HG02885 (cell line): ENCODE data around the gene RRBP1.

Source experiments
- ATAC-seq: cut with Tn5 transposase; IDR thresholded peaks from one replicate; pipeline ENCODE4 v1.9.1; 2021; ENCODE audit warnings: mild to moderate bottlenecking; ENCODE audit not compliant: unreplicated experiment, poor library complexity

Gene RRBP1

DNA sequence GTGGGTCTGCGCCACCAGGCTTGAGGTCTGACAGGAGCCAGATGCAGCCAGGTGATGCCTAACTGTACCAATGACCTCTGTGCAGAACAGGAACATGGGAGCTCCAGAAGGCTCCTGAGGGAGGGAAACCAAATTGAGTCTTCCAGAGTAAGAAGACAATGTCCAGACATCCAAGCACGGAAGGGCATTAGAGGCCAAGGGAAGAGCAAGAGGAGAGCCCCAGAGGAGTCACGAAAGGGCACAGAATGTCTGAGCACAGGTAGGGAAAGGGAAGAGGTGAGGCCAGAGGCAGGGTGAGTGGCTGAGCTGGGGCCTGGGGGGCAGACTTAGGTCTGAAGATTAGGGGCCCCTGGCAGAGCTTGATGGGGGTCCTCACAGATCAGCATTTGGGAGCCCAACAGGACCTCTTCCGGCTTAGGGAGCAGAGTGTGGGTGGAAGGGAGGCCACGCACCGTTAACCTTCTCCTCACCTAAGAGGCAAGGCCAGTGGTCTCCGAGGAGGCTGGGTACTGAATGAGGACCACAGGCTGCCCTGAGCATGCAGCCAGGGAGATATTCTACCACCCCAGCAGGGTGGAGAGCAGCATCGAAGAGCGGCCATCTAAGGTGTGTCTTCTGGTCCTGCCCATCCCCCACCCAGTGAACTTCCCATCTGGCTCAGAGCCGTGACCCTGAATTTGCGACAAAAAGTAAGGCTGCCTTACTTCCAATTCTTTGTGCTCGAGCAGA is 41.7 kb downstream of the RRBP1 start:
- ATAC-seq: no peak

DNA sequence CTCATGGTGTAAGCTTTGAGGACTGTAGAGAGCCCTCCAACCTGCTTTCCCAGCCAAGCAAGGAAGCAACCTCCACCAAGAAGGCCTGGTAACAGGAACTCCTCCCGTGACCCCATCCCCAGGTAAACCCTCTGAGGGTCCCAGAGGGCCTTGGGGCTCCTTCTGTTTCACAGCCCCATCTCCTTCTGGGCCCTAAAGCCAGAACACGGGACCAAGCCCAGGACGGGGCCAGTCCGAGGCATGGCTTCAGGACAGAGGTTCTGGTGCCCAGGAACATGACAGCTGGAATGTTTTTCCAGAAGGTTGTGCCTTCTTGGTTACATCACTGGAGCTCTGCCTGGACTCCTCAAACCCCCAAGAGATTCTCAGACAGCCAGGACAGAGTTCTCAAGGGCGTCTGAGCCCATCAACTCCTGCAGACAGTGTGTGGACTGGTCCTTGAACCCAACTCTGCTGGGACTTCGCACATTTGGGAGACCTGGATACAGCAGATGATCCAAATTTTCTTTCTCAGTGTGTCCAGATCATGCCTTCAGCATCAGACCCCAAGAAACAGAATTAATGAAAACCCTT is 43.1 kb downstream of the RRBP1 start:
- ATAC-seq: no peak

DNA sequence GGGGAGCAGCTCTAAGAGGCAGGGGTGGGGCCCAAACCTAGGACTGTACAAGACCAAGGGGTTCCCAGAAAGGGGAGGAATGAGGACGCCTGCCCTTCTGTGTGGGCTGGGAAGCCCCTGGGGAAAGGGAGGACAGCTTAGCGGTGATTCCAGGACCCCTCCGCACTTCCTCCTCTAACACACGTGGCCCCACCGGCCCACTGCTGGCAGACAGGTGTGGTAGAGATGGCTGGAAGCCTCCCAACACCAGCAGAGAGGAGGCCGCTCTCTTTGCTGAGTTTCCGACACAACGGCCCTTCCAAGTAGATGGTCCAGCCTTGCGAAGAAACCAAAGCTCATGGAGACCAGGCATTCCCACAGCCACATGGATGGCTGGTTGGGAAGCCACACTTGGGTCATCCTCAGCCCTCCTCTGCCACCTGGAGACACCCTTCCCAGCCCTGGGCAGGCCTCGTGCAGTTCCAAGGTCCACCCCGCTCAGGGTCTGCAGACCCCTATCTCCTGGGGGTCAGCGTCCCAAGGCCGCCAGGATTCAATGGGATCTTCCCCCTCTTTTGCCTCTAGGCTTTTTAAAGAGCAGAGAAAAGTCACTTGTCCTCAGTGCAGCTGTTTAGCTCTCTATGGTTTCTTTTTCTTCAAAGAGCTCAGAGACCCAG is 43.9 kb downstream of the RRBP1 start:
- ATAC-seq: no peak

GRCh38 chr20:17637413-17637780 is 44.6 kb downstream of the RRBP1 start:
- no peak for ATAC-seq

DNA sequence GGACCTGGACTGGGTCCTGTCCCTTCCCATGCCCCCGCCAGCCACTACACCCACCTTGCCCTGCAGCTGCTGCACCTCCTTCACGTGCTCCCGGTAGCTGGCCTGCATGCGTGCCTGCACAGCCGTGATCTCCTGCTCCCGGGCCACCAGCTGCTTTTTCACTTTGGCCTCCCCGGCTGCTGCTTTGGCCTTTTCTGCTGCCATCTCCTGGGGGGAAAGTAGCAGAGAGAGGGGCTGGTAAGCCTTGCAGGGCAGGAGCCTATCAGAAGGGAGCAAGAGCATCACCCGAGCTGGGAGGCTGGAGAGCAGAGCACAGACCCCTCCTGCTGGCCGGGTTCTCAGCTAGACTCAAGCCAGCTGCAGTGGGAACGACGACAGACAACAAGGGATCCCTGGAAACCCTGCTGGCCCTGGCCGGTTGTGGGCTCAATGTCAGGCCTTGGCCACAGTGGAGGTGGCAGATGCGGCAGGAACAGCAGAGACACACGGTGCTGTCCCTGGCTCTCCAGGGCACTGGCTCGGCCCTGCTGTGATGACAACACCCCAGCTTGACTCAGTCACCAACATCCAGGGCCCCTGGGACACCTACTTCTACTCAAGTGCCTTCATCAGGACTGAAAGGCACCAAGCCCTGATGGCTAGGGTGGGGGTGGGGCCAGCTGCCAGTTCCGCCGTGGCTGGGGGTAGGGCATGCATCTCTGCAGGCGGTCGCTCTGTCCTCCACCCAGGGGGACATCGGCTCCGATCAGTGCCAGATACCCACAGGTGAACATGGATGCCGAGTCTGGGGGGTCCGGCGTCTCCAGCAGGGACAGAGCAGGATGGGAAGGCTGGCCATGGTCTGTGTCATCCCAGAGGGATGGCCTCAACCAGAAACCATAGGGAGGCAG is 45.3 kb downstream of the RRBP1 start:
- no peak for ATAC-seq

- no peak for ATAC-seq
Measured at GRCh38 chr20:17635332-17636244, 46.5 kb downstream of the RRBP1 start.

DNA sequence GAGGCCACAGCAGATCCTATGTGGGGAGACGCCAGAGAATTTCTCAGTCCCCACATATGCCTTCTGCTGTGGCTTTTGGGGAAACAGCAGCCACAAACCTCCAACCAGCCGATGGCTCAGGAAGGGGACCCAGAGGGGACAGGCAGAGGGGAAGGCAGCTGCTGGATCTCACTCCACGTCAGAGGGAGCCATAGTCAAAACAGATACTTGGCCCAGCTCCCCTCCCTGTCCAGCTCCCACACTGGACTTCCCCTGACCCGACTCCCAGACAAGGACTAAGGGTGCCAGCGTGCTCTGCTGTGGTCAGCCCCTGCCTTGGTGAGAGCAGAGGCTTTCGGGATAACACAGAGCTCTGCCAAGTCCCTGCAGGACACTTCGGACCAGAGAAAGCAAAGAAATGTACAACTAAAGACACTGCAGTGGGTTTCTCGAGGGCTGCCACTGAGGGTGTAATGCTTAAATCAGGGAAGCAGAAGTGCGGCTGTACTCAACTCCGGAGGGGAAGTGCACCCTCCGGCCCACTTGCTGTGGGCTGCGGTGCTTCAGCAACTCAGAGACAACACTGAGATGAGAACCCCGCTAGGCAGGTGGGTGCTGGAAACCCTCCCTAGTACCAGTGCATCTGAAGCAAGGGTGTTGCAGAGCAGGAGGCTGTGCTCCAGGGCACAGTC is 47.2 kb downstream of the RRBP1 start:
- ATAC-seq: no peak

DNA sequence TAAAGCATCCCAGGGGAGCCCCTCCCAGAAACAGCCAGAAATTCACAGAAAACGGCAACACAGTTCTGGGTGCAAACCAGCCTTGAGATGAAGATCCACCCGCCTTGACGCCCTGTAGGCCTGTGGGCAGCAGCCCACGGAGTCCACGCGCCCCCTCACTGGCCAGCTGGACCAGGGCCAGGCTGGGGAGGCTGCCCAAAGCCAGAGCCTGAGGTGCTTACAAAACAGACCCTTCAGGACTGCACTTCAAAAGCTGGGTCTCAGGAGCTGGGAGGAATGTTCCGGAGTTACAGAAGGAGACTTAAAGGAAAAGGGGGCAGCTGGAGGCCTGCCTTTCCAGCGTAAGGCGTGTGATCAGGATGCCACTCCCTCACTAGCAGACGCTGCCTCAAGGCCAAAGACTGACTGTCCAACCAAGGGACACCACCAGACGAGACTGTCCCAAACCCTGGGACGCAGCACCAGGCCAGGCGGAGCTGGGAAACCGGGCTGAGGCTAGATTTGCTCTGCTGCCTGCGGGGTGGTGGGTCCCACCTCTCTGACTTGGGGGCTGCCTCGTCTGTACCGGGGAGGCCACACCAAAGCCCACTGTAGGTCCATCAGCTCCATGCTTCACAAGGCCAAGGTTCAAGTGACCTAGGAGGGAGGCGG is 48.1 kb downstream of the RRBP1 start:
- ATAC-seq: no peak

DNA sequence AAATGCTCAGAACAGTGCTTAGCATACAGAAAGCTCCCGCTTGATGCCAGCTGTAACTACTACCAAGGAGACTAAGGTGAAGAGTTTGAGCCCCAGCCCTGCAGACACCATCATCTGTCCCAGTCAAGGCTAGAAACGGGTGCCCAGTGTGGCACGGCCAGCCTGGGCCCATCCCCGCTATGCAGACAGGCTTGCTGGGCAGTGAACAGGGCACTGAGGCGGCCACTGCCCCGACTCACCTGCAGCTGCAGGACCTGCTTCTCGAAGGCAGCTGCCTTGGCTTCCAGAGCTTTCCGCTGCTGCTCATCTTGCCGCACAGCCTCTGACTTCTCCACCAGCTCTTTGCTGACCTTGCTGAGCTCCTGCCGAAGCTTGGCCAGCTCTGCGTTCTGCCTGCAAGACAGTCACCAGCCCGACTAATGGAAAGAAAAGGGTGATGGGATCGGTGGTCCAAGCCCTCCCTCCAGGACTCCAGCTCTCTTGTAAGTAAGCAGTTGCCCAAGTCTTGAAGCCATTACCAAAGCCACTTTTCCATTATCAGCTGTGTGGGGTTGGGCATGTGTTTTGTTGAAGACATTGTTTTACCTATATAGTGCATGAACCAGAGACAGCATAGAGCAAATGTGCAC is 48.7 kb downstream of the RRBP1 start:
- no peak for ATAC-seq

GRCh38 chr20:17631576-17632319 is 50.3 kb downstream of the RRBP1 start:
- ATAC-seq: no peak

- no peak for ATAC-seq
Measured at GRCh38 chr20:17630806-17631195, 51.2 kb downstream of the RRBP1 start.

- ATAC-seq: no peak
Measured at GRCh38 chr20:17630151-17630805, 51.8 kb downstream of the RRBP1 start.

- no peak for ATAC-seq
Measured at GRCh38 chr20:17629678-17630089, 52.4 kb downstream of the RRBP1 start.

DNA sequence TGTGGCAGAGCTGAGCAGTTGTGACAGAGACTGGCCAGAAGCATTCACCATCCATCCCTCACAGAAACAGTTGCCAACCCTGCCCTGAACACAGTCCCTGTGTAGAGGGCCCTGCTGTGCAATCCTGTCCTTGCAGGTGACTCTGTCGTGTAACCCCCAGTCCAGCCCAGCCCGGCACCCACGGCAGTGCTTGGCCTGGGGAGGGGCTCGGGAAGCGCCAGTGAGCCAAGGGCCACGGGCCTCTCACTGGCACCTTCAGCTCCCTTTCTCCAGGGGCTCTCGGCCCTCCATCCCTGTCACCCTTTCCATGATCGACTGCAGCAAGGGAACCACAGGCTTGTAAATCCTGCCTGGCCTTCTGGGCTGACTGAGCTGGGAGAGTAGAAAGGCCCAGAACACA is 53.0 kb downstream of the RRBP1 start:
- ATAC-seq: no peak

DNA sequence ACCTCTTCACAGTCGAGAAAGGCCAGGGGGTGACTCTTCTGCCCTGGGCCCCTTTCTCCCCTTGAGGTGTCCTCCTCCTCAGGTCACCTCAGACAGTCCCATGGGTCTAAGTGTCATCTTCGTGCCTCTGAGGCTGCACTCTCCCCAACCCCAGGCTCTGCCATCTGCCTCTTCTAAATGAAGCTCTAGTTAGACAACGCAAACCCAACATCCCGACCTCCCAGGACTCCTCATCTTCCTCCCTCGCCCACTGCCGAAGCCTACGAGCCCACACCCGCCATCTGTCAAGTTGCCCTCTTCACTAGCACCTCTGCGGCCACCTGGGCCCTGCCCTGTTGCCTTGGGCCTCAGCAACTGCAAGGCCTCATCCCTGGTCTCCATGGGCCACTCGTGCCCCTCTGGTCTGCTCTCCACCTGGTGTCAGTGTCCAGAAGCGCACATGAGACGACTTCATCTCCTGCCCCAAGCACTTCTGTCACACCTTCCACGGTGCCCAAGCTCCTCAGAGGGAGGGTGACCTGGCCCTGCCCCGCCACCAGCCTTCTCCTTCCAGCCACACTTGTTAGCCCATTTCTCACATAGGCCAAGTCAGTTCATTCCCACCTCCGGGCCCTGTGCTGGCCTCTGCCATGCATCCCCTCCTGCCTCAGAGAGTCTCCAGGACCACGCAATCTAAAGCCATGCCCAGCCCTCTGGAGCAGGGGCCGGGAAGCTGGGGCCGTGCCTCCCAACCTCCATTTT is 53.8 kb downstream of the RRBP1 start:
- ATAC-seq: no peak

DNA sequence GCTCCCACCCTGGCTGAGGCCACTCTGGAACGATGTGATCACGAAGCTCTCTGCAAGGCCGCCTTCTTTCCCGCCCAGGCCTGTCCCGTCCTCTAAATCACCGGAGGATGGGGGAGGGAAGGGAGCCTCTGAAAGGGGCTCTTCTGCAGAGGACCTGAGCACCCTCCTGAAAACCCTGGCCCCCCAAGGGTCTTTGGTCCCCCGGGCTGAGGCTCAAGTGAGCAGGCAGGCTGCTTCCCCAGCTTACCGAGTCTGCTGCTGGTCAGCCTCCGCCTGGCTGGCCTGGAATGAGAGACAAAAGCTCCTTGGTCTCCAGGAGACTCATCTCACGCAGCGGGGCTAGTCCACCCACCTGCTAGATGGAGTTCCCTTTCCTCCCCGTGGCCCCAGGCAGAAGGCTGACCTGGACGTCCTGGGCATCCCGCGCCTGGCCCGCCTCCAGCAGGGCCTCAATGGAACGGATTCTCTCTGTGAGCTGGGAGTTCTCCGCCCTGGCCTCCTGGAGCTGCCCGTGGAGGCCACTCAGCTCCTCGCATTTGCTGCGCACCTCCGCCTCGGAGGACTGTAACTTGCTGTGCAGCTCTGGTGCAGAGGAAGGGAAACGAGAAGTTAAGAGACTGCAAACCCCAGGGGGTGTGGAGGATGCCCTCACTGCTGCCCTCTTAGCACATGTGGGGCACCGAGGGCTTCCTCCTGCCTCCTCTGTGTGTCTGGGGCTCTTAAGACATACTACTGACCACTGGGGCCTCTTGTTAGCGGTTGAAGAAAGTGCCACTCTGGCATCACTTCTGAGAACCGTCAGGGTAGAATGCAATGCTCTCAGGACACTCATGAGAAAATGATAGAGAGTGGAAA is 54.7 kb downstream of the RRBP1 start:
- ATAC-seq: no peak
